GM15510 (cell line): Measurements from ENCODE around the gene TBC1D7.

Experiments
- POLR2A ChIP-seq: IDR thresholded peaks from 3 replicates; pipeline ENCODE4 v1.6.1; 2011; ENCODE audit warnings: borderline replicate concordance; ENCODE audit not compliant: insufficient read length; ENCODE audit errors: extremely low read depth

The TBC1D7 gene

DNA sequence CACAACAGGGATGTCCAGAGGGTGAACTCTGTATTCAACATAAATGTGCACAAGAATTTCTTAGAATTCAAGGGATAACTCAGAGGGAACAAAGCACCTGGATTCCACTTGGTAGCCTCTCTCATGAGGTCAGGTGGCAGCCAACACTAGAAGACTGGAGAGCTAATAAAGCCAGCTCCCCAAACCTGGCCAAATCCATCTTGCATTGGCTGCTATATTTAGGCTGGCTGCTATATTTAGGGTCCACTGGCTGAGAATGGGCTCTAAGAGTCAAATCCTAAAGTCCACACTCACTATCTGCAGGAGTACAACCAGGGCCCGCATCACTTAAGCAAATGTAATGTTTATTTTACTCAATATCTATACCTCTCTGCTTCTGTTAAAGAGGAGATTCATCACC, 20.0 kb downstream of the TBC1D7 start:
- TF ChIP-seq POLR2A = no peak

DNA sequence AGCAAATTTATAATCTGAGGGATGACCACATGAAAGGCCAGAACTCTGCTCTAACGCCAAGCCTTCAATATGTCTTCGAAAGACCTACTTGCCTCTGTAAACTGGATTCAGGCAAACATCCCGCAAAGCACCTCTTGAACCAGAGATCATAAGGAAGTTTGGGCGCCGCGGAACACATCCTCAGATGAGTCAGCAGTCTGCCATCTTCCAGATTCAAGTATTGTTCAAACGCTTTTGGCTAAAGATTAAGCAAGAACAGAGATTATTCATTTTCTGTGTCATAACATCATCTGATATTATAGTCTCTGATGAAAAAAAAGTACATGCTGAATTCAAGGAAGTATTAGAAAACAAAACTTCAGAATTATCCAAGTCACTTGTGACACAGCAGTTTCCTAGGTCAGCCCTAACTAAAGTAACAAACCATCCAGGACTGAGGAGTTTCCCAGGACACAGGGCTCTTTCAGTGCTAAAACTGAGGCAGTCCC, 20.8 kb downstream of the TBC1D7 start:
- TF ChIP-seq POLR2A = no peak

DNA sequence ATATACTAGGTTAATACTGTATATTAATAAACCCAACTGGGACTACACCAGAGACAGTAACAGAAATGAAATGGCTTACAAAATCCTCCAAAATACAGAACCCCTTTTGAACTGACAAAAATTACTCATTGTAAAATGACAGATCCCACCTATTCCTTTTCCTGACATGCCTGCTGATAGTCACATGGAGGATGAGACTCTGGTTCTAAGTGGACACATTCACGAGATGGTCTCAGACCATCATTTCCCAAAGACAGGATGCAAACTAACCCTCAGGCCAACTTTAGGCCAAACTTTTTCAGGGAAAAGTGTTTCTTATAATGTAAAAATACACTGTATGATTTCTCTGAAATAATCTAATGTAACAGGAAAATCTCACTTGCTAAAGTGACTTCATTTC, 22.5 kb downstream of the TBC1D7 start:
- TF ChIP-seq POLR2A = no peak

DNA sequence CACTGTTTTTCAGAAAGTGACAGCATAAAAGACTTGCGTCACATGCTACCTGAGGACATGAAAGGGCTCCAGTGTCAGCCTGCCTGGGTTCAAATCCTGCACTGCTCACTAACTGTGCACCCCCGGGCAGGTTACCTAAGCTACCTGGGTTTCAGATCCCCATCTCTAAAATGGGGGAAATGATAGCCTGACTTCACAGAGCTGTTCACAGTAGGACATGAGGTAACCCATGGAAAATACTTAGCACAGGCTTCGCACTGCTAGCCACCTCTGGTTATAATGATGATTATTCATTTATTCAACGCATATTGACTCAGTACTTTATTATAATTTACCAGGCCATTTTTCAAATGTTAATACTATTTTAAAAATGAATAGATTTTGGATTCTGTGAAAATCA, 23.0 kb downstream of the TBC1D7 start:
- no peak for TF ChIP-seq POLR2A

DNA sequence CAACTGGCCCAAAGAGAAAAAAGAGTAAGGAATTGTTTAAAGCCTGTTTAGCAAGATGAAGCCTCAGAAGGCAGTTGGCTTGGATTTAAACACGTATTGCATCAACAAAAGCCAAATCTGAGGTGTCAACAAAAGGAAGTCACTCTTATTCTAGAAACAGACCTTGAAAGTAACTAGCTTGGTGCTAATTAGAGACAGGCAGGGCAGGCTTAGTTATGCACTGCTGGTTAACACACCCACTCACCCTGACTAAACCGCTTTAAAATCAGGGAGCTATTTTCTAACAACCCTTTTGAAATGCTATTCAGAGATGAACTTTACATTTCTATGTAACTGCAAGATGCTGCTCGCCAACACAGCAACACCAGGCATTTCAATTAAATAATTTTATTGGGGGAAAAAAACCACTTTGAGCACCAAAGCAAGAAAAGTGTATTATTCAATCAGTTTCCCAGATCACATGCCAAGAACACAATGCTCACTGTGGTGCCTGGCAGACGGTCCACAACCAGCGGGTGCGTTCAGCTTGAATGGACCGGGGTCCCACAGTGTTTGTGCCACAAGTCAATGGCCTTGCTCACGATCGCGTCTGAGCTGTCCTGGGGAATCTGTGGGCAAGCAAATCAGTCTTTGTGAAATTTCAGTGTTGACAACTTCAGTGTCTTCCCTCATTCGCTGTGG, 23.6 kb downstream of the TBC1D7 start:
- no peak for TF ChIP-seq POLR2A

DNA sequence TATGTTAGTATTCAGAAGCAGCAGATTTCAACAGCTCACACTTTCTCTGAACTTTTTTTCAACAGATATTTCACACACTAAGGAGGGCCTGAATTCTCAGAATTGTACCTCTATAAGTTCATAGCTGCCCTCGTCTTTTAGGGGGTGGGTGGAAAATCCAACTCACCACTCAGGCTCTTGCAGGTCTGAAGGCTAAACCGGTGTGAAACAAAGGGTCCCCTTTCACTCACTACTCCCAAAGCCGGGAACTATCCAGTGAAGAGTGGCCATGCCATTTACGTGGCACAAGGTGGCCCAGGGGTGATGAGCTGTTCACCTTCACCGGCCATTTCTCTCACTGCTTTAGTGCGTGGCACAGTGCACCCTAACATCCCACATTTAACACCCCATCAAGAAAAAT, 24.2 kb downstream of the TBC1D7 start:
- TF ChIP-seq POLR2A = no peak

DNA sequence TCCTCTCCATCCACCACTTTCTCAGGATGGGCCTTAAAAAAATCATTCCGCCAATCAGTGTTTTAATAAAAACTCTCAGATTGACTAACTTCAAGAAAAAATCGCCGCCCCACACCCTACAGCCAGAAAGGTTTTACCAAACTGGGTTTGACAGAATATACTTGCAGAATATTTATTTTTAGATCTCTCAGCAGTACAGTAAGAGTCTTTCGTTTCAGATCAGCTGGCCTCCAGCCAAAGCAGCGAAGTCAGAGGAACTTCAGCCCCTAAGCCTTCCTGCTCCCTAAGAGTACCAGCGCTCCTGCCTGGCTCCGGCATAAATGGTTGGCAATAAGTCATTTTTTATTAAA, 24.7 kb downstream of the TBC1D7 start:
- no peak for TF ChIP-seq POLR2A

DNA sequence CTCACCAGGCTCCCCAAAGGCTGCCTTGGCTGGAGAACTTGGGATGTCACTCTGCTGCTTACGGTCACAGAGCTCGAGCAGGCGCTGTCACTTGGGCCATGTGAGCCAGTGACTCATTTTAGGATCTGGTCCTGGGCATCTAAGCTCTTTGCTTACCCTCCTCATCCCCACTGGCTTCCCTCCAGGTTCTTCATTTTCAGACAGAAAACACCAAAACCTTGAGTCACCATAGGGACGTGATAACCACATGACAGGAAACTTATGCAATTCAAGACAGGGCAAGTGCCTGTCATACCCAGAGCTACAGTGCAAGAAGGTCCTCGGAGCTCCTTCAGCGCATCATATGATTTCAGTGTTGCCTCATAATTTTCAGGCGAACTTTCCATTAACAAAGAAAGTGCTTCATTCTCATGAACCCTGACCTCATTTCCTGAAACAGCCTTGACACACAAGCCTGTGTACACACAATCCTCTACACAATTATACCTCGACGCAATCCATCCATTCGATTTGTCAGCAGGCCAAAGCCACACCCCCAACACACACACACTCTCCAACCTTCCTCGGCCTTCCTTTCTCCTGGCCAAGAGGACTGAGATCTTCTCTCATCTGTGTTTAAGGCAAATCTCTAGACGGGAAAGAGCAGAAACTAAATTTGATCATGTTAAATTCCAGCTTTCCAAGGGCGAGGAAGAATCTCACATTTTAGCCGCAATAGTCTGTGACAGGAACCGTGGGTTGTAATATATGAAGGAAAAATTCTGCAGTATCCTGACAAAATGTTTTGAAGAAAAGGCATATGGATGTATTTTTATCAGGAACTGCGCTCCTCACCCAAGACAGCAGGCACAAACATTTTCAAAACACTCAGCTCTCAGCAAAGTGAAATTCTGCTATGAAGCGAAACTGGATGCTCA, 25.3 kb downstream of the TBC1D7 start:
- TF ChIP-seq POLR2A = no peak

DNA sequence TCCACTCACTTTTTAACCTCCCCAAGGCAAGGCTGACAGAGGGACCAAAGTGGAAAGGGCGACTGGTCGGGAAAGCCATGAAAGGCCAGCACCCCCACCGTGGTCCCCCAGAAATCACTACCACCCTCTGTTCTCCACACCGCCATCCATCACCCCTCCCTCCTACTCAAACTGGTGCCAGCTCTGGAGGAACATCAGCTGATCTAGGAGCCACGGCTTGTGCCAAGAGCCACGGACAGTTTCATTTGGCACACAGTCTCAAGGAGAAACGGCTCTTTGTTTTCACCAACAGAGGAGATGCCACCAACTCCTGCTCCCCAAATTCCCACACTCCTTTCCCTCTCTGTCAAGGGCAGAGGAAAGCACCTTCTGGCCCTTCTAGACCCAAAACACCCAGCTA, 26.0 kb downstream of the TBC1D7 start:
- TF ChIP-seq POLR2A = no peak

DNA sequence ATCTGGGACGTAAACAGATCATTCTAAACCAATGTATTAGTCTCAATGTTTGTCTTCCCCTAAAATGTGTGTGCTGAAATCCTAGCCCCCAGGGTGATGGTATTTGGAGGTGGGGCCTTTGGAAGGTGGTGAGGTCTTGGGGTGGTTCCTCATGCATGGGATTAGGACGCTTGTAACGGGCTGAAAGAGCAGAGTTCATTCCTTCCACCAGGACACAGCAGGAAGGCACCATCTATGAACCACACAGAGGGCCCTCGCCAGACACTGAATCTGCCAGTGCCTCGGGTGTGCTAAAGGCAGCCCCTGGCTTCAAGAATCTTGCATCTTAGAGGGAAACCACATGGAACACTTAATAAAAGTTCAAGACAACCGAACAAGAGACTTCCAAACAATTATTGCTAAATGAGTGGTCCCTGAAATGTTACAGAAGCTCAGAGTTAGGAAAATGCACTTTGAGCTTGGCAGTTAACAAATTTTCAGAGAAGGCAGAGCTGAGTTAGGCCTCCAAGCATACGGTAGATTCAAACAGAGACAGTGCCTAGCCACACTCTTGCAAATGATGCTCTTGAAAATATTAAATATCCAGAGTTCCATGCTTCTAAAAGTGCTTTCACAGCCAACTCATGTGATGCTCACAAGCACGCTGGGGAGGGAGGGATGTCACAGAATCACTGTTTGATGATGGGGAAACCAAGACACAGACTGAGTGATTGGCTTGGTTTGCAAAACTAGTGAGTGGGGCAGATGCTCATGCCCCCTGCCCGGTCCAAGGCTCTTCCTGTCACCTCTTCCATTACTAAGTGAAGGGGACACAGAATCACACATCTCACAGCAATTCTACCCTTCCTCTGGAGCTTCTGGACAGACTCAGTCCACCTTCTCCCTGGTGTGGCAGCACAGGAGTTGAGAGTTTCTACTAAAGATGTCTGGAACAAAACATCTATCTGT, 27.4 kb downstream of the TBC1D7 start:
- no peak for TF ChIP-seq POLR2A

DNA sequence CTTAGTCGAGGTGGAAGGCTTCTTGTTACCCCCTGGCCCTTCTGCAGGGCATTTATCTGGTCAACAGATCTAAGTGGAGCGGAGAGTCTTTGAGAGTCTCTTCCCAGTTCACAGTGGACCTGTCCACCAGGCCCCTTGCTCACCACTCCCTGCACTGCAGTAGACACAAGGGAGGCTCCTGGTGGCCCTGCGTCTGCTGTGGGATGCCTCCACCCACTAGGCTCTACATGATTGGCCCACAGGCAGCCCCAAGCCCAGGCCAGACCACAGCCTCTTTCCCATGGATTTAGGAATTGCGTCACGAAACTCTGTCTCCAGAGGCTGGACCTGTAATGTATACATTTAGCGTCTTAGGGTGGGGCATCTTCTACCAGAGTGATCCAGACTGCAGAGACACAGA, 28.4 kb downstream of the TBC1D7 start:
- TF ChIP-seq POLR2A = no peak

DNA sequence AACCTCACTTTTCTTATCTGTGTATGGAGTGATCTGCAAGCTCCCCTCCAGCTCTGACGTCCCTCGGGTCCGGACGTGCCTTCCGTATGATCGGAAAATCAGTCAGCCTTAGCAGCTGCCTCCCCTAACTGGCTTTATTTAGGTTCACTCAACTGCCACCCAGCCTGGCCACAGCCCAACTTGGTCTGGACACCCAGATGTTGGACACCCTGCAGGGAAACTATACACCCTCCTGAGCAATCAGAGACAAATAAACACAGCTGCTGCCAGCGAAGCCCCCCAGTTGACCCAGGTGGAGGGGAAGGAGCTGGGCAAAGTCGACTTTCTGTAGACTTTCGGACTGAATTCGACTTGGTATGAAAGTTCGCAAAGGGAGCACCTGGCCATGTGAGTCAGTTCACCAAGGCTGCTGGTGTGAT, 28.9 kb downstream of the TBC1D7 start:
- no peak for TF ChIP-seq POLR2A

DNA sequence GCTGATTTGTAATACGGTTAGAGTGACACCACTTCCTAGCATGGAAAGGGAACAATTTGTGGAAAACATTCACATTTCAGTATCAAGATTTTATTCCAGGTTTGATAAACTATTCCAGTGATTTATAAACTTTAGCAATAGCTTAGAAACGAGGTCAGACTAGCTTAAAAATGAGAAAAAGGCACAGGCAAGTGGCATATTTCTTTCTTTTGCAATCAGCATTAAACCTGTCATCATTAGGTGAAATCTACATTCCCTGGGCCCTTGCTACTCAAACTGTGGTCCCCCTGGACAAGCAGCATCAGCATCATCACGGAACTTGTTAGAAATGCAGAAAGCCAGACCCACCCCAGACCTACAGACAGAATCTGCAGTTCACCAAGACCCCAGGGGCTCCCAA, 29.9 kb downstream of the TBC1D7 start:
- no peak for TF ChIP-seq POLR2A

DNA sequence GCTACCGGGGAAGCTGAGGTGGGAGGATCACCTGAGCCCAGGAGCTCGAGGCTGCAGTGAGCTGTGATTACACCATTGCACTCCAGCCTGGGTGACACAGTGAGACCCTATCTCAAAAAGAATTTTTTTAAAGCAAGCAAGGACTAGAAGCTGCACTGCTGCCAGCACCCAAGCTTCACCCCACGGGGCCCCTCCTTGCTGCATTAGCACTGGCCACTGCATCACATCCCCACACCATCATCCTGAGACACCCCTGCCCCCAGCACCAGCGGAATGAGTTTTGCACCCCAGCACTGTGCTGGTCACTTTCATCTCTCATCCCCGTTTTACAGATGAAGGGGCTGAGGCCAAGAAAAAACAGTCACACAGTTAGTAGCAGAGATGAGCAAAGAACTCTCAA, 30.9 kb downstream of the TBC1D7 start:
- no peak for TF ChIP-seq POLR2A

DNA sequence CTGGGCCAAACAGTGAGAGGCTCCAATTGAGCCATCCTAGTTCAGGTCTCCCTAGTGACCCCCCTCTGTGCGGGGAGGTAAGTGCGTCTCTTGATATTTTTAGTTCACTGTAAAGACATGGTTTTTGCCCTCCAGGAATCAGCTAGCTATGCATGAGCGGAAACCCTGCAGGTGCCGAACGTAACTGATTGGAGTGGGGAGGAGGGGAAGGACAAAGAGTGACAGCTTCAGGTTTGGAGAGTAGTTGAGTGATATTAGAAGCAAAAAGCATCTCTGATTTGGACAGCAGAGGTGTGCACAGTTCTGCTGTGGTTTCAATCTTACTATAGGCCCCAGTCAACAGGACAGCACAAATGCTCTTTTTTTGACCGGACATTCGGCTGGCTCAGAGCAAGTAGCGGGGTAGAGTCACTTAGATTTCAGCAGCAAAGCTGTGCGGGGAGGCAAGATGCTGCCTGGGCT, 31.8 kb downstream of the TBC1D7 start:
- no peak for TF ChIP-seq POLR2A
